ENCODE measurements around the gene TRAPPC11.

TRAPPC11 gene

DNA sequence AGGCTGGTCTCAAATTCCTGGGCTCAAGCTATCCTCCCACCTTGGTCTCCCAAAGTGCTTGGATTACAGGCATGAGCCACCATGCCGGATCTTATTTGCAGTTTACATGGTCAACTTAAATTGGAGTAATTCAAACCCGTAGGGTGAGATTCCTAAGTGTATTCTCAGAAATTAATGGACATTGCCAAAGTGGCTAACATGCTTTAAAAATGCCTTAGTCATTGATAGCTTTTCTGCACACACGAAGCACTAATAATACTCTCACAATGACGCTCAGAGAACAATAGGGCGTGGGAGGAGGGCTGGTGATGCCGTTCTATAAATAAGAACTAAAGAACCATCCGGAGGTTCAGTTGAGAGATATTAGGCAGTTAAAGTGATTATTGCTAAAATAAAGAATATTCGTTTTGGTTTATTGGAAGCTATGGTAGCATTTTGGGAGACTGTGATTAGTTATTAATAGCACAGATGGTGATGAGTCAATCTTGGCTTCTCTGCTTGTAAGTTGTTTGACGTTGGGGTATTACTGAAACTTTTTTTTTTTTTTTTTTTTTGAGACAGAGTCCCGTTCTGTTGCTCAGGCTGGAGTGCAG lies 79.1 kb downstream of the TRAPPC11 start:
- no peak overlapping the region for H3K4me3 ChIP-seq (ENCODE audit: low read length)
- DNase-seq (ENCODE audit: low read depth), result peak; percentile 96
- TF ChIP-seq, protein P1, sequence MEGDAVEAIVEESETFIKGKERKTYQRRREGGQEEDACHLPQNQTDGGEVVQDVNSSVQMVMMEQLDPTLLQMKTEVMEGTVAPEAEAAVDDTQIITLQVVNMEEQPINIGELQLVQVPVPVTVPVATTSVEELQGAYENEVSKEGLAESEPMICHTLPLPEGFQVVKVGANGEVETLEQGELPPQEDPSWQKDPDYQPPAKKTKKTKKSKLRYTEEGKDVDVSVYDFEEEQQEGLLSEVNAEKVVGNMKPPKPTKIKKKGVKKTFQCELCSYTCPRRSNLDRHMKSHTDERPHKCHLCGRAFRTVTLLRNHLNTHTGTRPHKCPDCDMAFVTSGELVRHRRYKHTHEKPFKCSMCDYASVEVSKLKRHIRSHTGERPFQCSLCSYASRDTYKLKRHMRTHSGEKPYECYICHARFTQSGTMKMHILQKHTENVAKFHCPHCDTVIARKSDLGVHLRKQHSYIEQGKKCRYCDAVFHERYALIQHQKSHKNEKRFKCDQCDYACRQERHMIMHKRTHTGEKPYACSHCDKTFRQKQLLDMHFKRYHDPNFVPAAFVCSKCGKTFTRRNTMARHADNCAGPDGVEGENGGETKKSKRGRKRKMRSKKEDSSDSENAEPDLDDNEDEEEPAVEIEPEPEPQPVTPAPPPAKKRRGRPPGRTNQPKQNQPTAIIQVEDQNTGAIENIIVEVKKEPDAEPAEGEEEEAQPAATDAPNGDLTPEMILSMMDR (IDR thresholded peaks at IDR 0.05; ENCODE audit: insufficient read depth, low read depth, low read length, missing control alignments), result no peak

GRCh38 chr4:183738961-183739360 lies 79.9 kb downstream of the TRAPPC11 start:
- no peak for DNase-seq (ENCODE audit: low read depth)
- no peak overlapping the region for H3K4me3 ChIP-seq (ENCODE audit: low read length)
- TF ChIP-seq, protein P1 (IDR thresholded peaks at IDR 0.05; ENCODE audit: insufficient read depth, low read depth, low read length, missing control alignments), result no peak

DNA sequence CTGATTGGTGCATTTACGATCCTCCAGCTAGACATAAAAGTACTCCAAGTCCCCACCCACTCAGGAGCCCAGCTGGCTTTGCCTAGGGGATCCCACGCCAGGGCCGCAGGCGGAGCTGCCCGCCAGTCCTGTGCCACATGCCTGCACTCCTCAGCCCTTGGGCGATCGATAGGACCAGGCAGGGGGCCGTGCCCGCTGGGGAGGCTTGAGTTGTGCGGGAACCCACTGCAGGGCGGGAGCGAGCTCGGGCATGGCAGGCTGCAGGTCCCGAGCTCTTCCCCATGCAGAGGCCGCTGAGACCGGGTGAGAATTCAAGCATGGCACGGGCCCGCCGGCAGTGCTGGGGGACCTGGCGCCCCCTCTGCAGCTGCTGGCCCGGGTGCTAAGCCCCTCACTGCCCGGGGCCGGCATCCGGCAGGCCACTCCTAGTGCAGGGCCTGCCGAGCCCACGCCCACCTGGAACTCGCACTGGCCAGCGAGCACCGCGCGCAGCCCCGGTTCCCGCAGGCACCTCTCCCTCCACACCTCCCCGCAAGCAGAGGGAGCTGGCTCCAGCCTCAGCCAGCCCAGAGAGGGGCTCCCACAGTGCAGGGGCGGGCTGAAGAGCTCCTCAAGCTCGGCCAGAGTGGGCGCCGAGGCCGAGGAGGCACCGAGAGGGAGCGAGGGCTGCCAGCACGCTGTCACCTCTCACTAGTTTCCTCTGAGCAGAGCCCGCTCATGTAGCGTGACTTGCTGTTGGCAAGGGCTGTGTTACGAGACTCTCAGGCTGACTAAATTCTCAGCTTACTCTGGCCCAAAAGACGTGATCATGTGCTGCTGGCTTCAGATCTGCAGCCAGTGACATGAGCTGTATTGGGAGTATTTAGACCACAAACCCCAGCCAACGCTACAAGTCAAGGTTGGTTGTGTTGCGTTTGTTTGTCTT lies 87.5 kb downstream of the TRAPPC11 start:
- peak; percentile 28 for DNase-seq (ENCODE audit: low read depth)
- TF ChIP-seq, protein P1 (IDR thresholded peaks at IDR 0.05; ENCODE audit: insufficient read depth, low read depth, low read length, missing control alignments), result no peak

DNA sequence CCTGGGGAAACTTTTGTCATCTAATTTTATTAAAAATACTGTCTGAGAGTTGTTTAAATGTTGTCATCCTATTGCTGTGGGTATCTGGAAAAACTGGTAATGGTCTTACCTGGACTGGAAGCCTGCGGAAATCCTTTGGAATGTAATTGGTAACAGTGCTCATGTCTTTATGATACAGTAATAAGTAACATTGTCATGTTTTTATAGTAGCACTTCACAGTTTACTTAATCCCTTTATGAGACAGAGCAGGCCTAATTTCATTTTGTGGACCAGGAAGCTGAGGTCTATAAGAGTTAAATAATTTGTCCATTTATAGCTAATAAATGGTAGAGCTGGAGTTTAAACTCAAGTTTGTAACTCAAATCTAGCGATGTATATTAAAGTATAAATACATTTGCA lies 88.3 kb downstream of the TRAPPC11 start:
- DNase-seq (ENCODE audit: low read depth), result no peak
- H3K4me3 ChIP-seq (ENCODE audit: low read length), result no peak overlapping the region
- TF ChIP-seq, protein P1 (IDR thresholded peaks at IDR 0.05; ENCODE audit: insufficient read depth, low read depth, low read length, missing control alignments), result no peak

More for the DNA sequence above, 87.5 kb downstream of the TRAPPC11 start:
- no peak overlapping the region for H3K4me3 ChIP-seq (ENCODE audit: low read length)

DNA sequence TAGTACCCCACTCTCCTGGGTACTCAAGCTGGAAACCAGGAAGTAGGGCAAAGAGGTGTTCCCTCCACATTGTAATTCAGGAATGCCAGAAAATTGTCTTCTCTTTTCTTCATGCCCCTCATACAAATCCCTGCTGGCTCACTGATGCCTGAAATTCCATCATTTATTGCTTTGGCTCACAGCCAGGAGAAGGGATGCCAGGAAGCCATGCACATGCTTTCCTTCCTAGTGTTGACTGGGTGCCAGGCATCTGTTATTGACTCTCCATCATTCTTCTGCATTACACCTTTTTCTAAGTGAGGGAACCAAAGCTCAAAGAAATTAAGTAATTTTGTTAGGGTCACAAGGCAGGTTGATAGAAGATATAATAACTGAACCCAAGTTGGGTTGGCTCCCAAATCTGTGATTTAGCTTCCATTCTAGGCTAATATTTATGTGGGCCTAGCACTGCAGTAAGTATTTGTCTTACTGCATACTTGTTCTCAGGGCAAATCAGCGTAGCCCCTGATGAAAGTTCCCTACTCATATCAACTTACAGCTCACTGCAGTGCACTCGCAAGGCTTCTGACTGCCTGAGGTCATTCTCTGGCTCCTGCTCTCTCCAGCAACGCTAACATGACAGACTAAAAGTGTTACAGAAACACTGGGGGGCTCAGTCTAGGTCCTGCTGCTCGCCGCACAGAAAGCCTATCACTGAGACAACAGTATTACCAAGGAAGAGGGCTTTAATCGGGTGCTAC lies 89.0 kb downstream of the TRAPPC11 start:
- DNase-seq (ENCODE audit: low read depth), result no peak
- TF ChIP-seq, protein P1 (IDR thresholded peaks at IDR 0.05; ENCODE audit: insufficient read depth, low read depth, low read length, missing control alignments), result no peak
- no peak overlapping the region for H3K4me3 ChIP-seq (ENCODE audit: low read length)

GRCh38 chr4:183751106-183751505 lies 92.0 kb downstream of the TRAPPC11 start:
- TF ChIP-seq, protein P1 (IDR thresholded peaks at IDR 0.05; ENCODE audit: insufficient read depth, low read depth, low read length, missing control alignments), result no peak
- no peak for DNase-seq (ENCODE audit: low read depth)
- H3K4me3 ChIP-seq (ENCODE audit: low read length), result no peak overlapping the region
